ENCODE data around the gene FGF16. TPM values are rescaled to one million over a fixed set of nuclear protein-coding genes. Genes with fewer than 3 reads are reported as not detected.

FGF16 gene
- total and polyA plus RNA-seq, 7 donors, result 0.05 to 0.47 (median 0.13) TPM; not detected in 2

DNA sequence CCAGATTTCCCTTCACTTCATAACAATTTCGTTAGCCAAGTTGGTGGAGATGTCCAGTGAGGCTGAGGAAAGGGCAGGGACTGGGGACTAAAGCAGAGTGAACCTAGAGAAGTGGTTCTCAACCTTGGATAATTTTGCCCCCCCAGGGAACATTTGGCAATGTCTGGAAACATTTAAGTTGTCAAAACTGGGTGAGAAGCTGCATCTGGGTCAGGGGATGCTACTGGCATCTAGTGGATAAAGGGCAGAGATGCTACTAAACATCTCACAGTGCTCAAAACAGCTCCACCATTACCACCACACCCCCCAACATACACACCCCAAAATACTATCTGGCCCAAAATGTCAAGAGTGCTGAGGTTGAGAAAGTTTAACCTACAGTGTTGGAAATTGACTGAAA, 32.0 kb upstream of the FGF16 start:
- Histone ChIP-seq H3K4me1 (no peaks in the 10 kb centered on the region), H3K36me3 (ENCODE audit: insufficient read depth in 1 of 2, low read depth in 1 of 2) (no peaks in the 10 kb centered on the region), H3K27ac (no peak overlapping the region), H3K4me3 (no peak overlapping the region), H3K9me3 (no peaks in the 10 kb centered on the region), H3K27me3 (ENCODE audit: insufficient read depth in 3 of 3, low read length in 2 of 3) (peaks cover 0 to 7% (median 0%) of the 10 kb centered on the region in 3 donors)
- TF ChIP-seq, protein P1, sequence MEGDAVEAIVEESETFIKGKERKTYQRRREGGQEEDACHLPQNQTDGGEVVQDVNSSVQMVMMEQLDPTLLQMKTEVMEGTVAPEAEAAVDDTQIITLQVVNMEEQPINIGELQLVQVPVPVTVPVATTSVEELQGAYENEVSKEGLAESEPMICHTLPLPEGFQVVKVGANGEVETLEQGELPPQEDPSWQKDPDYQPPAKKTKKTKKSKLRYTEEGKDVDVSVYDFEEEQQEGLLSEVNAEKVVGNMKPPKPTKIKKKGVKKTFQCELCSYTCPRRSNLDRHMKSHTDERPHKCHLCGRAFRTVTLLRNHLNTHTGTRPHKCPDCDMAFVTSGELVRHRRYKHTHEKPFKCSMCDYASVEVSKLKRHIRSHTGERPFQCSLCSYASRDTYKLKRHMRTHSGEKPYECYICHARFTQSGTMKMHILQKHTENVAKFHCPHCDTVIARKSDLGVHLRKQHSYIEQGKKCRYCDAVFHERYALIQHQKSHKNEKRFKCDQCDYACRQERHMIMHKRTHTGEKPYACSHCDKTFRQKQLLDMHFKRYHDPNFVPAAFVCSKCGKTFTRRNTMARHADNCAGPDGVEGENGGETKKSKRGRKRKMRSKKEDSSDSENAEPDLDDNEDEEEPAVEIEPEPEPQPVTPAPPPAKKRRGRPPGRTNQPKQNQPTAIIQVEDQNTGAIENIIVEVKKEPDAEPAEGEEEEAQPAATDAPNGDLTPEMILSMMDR (IDR thresholded peaks at IDR 0.05), result no peak
- ATAC-seq (no peak), DNase-seq (no peak)
- WGBS, 3 donors, result 0 to 21% (median 13%) methylated on average over 1 of the region's 1 CpG
- intact Hi-C loops (cut with DNase I), result no loop called here

DNA sequence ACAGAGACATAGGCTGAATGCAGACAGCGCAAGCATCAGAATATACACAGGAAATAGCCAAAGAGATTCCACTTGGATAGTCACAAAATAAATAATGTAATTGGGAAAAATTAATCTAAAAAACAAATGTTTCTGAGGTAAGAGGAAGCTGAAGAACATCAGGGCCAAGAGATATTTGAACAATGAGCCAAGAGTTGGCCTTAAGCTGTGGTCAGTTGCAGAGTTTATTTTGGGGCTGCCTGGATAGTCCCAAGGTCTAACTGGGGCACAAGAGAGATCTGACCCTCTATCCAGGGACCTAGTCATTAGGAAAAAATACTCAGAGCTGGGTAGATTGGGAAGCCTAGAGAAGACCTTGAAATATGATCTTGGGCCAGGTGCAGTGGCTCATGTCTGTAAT, 31.3 kb upstream of the FGF16 start:
- WGBS, 3 donors, result 71 to 89% (median 82%) methylated on average over 1 of the region's 1 CpG
- Histone ChIP-seq H3K36me3 (ENCODE audit: insufficient read depth in 1 of 2, low read depth in 1 of 2) (no peaks in the 10 kb centered on the region), H3K4me1 (no peaks in the 10 kb centered on the region), H3K27me3 (ENCODE audit: insufficient read depth in 3 of 3, low read length in 2 of 3) (peaks cover 0 to 7% (median 0%) of the 10 kb centered on the region in 3 donors), H3K4me3 (no peak overlapping the region), H3K27ac (no peak overlapping the region), H3K9me3 (no peaks in the 10 kb centered on the region)
- intact Hi-C loops (cut with DNase I), result no loop called here
- ATAC-seq, result no peak
- TF ChIP-seq, protein P1 (IDR thresholded peaks at IDR 0.05), result no peak
- no peak for DNase-seq

DNA sequence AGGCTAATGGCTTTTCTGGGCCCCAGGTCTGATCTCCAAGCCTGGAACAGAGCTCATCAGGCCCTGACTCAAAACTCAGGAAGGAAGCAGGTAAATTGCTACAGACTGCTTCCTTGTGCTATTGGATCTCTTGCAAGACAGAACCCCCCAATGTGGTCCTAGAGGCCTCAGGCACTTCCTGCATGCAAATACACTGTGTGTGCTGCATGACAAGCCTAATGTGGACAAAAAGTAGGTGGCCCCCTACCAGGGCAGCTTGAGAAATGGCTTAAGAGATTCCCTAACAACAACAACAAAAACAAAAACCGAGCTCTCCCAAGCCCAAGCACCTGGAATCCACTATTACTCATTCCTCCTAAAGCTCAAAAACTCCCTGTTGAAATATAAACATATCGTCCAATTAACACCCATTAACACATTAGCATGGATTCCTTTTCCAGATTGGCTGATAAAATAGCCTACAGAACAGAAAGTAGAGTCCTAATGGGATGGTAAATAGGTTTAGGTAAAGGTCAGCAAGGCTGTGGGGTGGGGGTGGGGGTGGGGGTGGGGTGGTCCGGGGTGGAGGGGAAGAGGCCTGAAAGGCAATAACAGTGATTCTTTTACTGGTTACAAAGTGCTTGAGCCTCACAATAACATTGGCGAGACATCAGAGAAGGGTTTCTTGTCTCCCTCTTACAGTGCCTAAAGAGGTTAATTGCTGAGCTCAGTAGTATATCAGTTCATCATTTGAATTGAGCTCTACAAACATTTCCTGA, 24.1 kb upstream of the FGF16 start:
- 54 to 55% (median 55%) methylated on average over 3 to 4 of the region's 4 CpGs for WGBS, 3 donors
- intact Hi-C loops (cut with DNase I), result no loop called here
- H3K36me3 ChIP-seq (ENCODE audit: insufficient read depth in 1 of 2, low read depth in 1 of 2), result no peaks in the 10 kb centered on the region
- H3K4me3 ChIP-seq, result no peak overlapping the region
- ATAC-seq (no peak), DNase-seq (no peak)
- H3K27me3 ChIP-seq (ENCODE audit: insufficient read depth in 3 of 3, low read length in 2 of 3), result peaks cover 0 to 9% (median 0%) of the 10 kb centered on the region in 3 donors
- no peaks in the 10 kb centered on the region for H3K9me3 ChIP-seq
- TF ChIP-seq, protein P1 (IDR thresholded peaks at IDR 0.05), result no peak
- H3K4me1 ChIP-seq, result no peaks in the 10 kb centered on the region
- H3K27ac ChIP-seq, result no peak overlapping the region

DNA sequence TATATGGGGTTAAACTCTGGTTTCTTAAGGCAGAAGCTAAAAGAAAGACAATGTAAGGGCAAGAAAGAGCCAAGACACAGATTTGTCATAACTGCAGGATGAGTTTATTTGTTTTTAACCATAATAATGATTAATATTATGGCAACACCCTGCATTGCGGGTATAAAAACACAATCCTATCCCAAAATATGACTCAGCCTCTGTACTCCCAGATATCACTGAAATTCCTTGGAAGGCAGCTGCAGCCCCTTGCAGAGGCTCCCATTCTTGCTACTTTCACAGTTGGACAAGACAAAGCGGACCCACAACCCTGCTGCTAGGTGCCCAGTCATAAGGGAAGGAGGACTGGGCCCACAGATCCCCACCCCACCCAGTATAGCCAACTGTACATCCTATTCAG, 20.4 kb upstream of the FGF16 start:
- WGBS, 3 donors, result 71 to 78% (median 72%) methylated on average over 2 of the region's 2 CpGs
- H3K27ac ChIP-seq, result no peak overlapping the region
- no peak overlapping the region for H3K4me3 ChIP-seq
- ATAC-seq, result no peak
- DNase-seq, result no peak
- TF ChIP-seq, protein P1 (IDR thresholded peaks at IDR 0.05), result no peak
- no peaks in the 10 kb centered on the region for H3K9me3 ChIP-seq
- H3K27me3 ChIP-seq (ENCODE audit: insufficient read depth in 3 of 3, low read length in 2 of 3), result peaks cover 0 to 9% (median 0%) of the 10 kb centered on the region in 3 donors
- no peaks in the 10 kb centered on the region for H3K4me1 ChIP-seq
- H3K36me3 ChIP-seq (ENCODE audit: insufficient read depth in 1 of 2, low read depth in 1 of 2), result no peaks in the 10 kb centered on the region
- intact Hi-C loops (cut with DNase I), result no loop called here

DNA sequence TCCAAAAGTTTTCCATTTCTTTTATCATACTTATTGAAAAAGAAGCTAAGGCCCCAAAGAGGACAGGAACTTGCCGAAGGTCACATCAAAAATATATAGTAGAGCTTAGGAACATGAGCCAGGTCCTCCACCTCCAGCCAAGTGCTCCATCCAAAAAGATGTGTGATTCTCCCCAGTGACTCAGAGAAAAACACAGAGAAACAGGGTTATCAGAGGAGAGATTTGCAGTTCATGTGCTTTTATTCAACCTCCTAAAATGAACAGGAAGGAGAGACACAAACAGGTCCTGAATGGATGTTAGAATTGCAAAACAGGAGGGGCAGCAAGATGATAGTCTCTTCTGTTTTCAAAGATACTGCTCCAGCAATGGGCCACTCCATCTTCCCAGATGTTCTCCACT, 19.6 kb upstream of the FGF16 start:
- 32 to 83% (median 64%) methylated on average over 1 of the region's 1 CpG for WGBS, 3 donors
- Histone ChIP-seq H3K27me3 (ENCODE audit: insufficient read depth in 3 of 3, low read length in 2 of 3) (peaks cover 0 to 9% (median 0%) of the 10 kb centered on the region in 3 donors), H3K9me3 (no peaks in the 10 kb centered on the region), H3K4me1 (no peaks in the 10 kb centered on the region), H3K27ac (no peak overlapping the region), H3K4me3 (no peak overlapping the region), H3K36me3 (ENCODE audit: insufficient read depth in 1 of 2, low read depth in 1 of 2) (no peaks in the 10 kb centered on the region)
- DNase-seq (no peak), ATAC-seq (no peak)
- TF ChIP-seq, protein P1 (IDR thresholded peaks at IDR 0.05), result no peak
- intact Hi-C loops (cut with DNase I), result no loop called here

Measured in psoas muscle (tissue), 8 donors.